Cardiac muscle cell (in vitro differentiated cells and primary cell): ENCODE data around the gene LCLAT1. TPM values are rescaled to one million over a fixed set of nuclear protein-coding genes. Genes with fewer than 3 reads are reported as not detected.
"Not testable (repeated sequence)": the region's sequence is repeated elsewhere in the genome, so short reads cannot be mapped to it uniquely, and the experiment has no call there.

Experiments
- DNase-seq, 2 donors: peaks; one replicate each; pipeline versions ENCODE4 v3.0.0 to v3.0.0-alpha.2; 2010 to 2017; ENCODE audit warnings: low read depth in 1 of 2, low spot score in 1 of 2
- H3K27ac ChIP-seq: fragments of 200-600 bp; sonication (generic); 2 replicates; pipeline ENCODE4 v1.5.1; 2016
- H3K27me3 ChIP-seq: fragments of 200-600 bp; sonication (generic); 2 replicates; pipeline ENCODE4 v1.6.0; 2016; ENCODE audit warnings: control low read depth
- H3K36me3 ChIP-seq: fragments of 200-600 bp; sonication (generic); 2 replicates; pipeline ENCODE4 v1.5.1; 2016; ENCODE audit warnings: control low read depth
- H3K4me1 ChIP-seq: fragments of 200-600 bp; sonication (generic); 2 replicates; pipeline ENCODE4 v1.8.1; 2017; ENCODE audit warnings: low read depth, mild to moderate bottlenecking, mixed run types
- H3K4me3 ChIP-seq: fragments of 200-600 bp; sonication (generic); 2 replicates; pipeline ENCODE4 v1.5.1; 2016; ENCODE audit warnings: mild to moderate bottlenecking
- H3K9me3 ChIP-seq: fragments of 200-600 bp; sonication (generic); 2 replicates; pipeline ENCODE4 v1.5.1; 2017; ENCODE audit warnings: low read depth, mild to moderate bottlenecking, control low read depth
- polyA plus RNA-seq: library from polyadenylated mRNA; unstranded; fragments of >200 nt; fragmentation: Nextera tagmentation; extraction: Ambion mirVana; gene quantifications from 2 replicates; pipeline ENCODE4 v1.2.1, GENCODE V29; 2016
- total RNA-seq: library from RNA; depleted of rRNA; stranded (reverse); fragments of >200 nt; gene quantifications from 2 replicates; pipeline ENCODE4 v1.2.3, GENCODE V29; 2016
- TF ChIP-seq, protein P1 (sequence below): IDR thresholded peaks from 2 replicates; pipeline ENCODE4 v1.5.1; 2012; ENCODE audit warnings: low read depth, mild to moderate bottlenecking, low read length

The LCLAT1 gene
- total and polyA plus RNA-seq, 2 experiments from 2014 or later: 19.6 to 25.5 TPM

DNA sequence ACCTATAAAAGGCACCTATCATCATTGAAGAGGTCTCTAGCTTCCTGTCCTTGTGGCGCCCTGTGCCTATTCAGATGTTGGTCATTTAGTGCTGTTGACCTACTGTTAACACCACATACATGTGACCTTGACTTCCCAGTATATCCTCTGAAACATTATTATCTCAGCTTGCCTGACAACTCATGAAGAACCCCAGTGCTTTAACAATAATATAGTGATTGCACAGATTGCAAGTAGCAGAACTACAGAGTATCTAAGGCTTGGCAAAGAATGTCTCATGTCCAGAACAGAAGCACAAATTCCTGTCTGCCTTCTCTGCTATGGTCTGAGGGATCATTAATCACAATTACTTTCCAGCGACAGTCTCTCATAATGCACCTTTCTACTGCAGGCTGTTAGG is 165.3 kb downstream of the LCLAT1 start:
- no peaks in the 10 kb centered on the region for H3K27me3 ChIP-seq
- DNase-seq: peak; percentile 7 to 71
- H3K9me3 ChIP-seq: no peaks in the 10 kb centered on the region
- no peak overlapping the region for H3K4me3 ChIP-seq
- peak overlapping the region; percentile 90 for H3K27ac ChIP-seq
- TF ChIP-seq, protein P1, sequence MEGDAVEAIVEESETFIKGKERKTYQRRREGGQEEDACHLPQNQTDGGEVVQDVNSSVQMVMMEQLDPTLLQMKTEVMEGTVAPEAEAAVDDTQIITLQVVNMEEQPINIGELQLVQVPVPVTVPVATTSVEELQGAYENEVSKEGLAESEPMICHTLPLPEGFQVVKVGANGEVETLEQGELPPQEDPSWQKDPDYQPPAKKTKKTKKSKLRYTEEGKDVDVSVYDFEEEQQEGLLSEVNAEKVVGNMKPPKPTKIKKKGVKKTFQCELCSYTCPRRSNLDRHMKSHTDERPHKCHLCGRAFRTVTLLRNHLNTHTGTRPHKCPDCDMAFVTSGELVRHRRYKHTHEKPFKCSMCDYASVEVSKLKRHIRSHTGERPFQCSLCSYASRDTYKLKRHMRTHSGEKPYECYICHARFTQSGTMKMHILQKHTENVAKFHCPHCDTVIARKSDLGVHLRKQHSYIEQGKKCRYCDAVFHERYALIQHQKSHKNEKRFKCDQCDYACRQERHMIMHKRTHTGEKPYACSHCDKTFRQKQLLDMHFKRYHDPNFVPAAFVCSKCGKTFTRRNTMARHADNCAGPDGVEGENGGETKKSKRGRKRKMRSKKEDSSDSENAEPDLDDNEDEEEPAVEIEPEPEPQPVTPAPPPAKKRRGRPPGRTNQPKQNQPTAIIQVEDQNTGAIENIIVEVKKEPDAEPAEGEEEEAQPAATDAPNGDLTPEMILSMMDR: no peak
- H3K4me1 ChIP-seq: peaks cover 60% of the 10 kb centered on the region
- H3K36me3 ChIP-seq: no peaks in the 10 kb centered on the region

- Histone ChIP-seq H3K9me3 (no peaks in the 10 kb centered on the region), H3K27ac (peak overlapping the region; percentile 90), H3K4me1 (peaks cover 60% of the 10 kb centered on the region), H3K27me3 (no peaks in the 10 kb centered on the region), H3K36me3 (no peaks in the 10 kb centered on the region), H3K4me3 (no peak overlapping the region)
- DNase-seq: no peak
- TF ChIP-seq, protein P1: no peak
These were observed 166.0 kb downstream of the LCLAT1 start for GRCh38 chr2:30613001-30613400.

DNA sequence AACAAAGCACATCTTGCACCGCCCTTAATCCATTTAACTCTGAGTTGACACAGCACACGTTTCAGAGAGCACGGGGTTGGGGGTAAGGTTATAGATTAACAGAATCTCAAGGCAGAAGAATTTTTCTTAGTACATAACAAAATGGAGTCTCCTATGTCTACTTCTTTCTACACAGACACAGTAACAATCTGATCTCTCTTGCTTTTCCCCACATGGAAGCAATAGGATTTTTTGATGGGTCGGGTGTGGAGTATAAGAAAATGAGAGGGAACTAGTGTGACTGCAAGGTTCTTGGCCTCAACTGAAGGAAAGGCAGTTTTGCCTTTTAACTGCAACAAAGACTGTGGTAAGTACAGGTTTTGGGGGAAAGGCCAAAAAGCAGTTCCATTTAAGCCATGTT is 167.2 kb downstream of the LCLAT1 start:
- H3K4me1 ChIP-seq: peaks cover 70% of the 10 kb centered on the region
- DNase-seq, H3K36me3 ChIP-seq, H3K9me3 ChIP-seq, H3K4me3 ChIP-seq, H3K27me3 ChIP-seq: not testable (repeated sequence)
- H3K27ac ChIP-seq: peak overlapping the region; percentile 40

DNA sequence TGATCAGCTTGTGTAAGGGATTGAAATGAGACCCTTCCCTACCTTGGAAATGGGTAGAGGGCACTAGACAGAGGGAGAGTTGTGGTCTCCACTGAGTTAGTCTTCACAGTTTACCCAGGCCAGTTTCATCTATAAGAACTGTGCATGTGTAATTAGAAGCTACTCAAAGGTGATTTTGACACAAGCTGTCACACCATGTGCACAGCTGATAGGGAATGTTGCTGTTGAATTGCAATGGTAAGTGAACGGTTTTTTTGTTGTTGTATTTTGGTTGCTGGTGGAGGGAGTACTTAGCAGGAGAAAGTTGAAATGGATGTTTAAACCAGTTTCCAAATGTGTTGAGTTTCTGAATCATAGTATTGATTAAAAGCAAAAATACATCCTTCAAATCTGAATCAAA is 168.9 kb downstream of the LCLAT1 start:
- H3K4me3 ChIP-seq: no peak overlapping the region
- H3K36me3 ChIP-seq: no peaks in the 10 kb centered on the region
- TF ChIP-seq, protein P1: no peak
- H3K27ac ChIP-seq: peak overlapping the region; percentile 34
- DNase-seq: peak in 1 of 2 donors; percentile 30
- H3K27me3 ChIP-seq: no peaks in the 10 kb centered on the region
- H3K9me3 ChIP-seq: no peaks in the 10 kb centered on the region
- H3K4me1 ChIP-seq: peaks cover 72% of the 10 kb centered on the region

DNA sequence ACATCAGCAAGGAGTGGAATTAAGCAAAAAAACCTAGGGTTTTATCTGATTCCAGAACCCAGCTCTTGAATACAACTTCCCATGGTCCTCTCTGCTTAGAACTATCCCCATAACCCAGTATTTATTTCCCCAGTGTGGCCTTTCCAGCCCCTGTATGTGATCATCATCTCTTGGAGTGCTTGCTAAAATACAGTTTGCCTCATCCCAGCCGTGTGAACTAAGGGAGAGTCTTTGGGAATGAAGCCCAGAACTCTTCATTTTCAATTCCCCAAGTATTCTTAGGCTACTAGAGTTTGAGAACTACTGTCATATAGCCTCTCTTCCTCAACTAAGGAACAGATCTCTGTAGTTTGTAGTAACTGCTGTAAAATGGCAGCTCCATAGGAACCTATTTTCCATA is 173.1 kb downstream of the LCLAT1 start:
- Histone ChIP-seq H3K27me3 (no peaks in the 10 kb centered on the region), H3K4me1 (peaks cover 52% of the 10 kb centered on the region), H3K9me3 (no peaks in the 10 kb centered on the region), H3K36me3 (no peaks in the 10 kb centered on the region), H3K27ac (no peak overlapping the region), H3K4me3 (no peak overlapping the region)
- no peak for DNase-seq
- TF ChIP-seq, protein P1: no peak

DNA sequence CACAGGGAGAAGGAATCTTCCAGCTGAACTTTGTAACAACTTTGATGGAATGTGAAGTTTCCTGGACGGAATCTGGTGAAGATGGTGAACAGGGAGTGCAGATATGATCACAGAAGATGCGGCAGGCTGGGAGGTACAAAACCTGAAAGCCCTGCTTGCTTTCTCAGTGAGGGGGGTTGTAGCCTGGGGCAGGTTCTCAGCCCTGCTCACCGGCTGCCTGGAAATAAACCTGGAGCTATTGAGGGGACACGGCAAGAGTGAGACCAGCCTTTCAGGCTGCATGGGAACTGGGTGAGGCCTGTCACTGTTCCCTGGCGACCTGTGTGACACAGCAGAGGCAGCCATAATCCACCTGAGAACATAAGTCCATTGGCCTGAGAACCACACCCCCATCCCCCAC is 174.8 kb downstream of the LCLAT1 start:
- Histone ChIP-seq H3K4me3 (no peak overlapping the region), H3K36me3 (no peaks in the 10 kb centered on the region), H3K4me1 (peaks cover 52% of the 10 kb centered on the region), H3K9me3 (no peaks in the 10 kb centered on the region), H3K27me3 (no peaks in the 10 kb centered on the region), H3K27ac (no peak overlapping the region)
- DNase-seq: no peak
- TF ChIP-seq, protein P1: no peak
